Erythroblast (primary cell): ENCODE results near the gene C10orf90.

Experiments
- GATA1 ChIP-seq: IDR thresholded peaks from 2 replicates; pipeline ENCODE4 v1.6.1; 2011; ENCODE audit warnings: low read depth, mild to moderate bottlenecking, control low read depth, low read length, moderate library complexity
- POLR2A ChIP-seq: IDR thresholded peaks from 2 replicates; pipeline ENCODE4 v1.6.1; 2011; ENCODE audit warnings: mild to moderate bottlenecking, low read length

DNA sequence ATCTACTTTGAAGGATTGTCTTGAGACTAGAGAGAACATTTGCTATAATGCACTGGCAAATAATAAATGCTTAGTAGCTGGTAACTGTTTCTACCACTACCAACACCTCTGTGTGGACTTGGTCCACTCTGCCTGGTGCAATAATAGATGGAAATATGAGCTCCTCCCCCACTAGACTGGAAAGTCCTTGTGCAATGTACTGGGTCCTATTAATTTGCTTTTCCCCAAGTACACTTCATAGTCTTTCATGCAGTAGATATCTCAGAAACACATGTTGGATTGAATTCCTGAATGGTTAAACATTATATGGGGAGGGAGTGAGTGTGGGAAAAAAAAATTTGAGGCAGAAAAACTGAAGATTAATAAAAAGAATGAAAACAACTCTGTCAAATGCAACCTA is 119.3 kb downstream of the C10orf90 start:
- no peak for TF ChIP-seq POLR2A
- no peak for TF ChIP-seq GATA1
